H9 (cell line): ENCODE results near the gene MUC7. TPM values are rescaled to one million over a fixed set of nuclear protein-coding genes. Genes with fewer than 3 reads are reported as not detected.

Source experiments
- DNase-seq: peaks from one replicate; pipeline ENCODE4 v3.0.0-alpha.2; 2017
- H2AFZ ChIP-seq: one replicate; pipeline ENCODE4 v1.6.1; 2013; ENCODE audit warnings: mild to moderate bottlenecking, low read length, control low read depth, moderate library complexity
- H2AK5ac ChIP-seq: 2 replicates; pipeline ENCODE4 v1.6.1; 2013; ENCODE audit warnings: low read length, control low read depth, mixed read lengths; ENCODE audit not compliant: insufficient read length
- H2BK120ac ChIP-seq: one replicate; pipeline ENCODE4 v1.6.1; 2013; ENCODE audit warnings: low read depth, mild to moderate bottlenecking, low read length, control low read depth, inconsistent platforms; ENCODE audit not compliant: poor library complexity, severe bottlenecking
- H2BK12ac ChIP-seq: 2 replicates; pipeline ENCODE4 v1.6.1; 2013; ENCODE audit warnings: low read length, control low read depth, mixed read lengths, low read depth; ENCODE audit not compliant: insufficient read length
- H2BK15ac ChIP-seq: 2 replicates; pipeline ENCODE4 v1.6.1; 2013; ENCODE audit warnings: low read depth, low read length, control low read depth
- H2BK20ac ChIP-seq: one replicate; pipeline ENCODE4 v1.6.1; 2013; ENCODE audit warnings: low read depth, mild to moderate bottlenecking, low read length, control low read depth, inconsistent platforms; ENCODE audit not compliant: poor library complexity, severe bottlenecking
- H2BK5ac ChIP-seq: 2 replicates; pipeline ENCODE4 v1.6.1; 2013; ENCODE audit warnings: low read length, control low read depth, mixed read lengths; ENCODE audit not compliant: insufficient read length
- H3K14ac ChIP-seq: 2 replicates; pipeline ENCODE4 v1.6.1; 2013; ENCODE audit warnings: low read length, control low read depth; ENCODE audit not compliant: insufficient read depth
- H3K18ac ChIP-seq: 2 replicates; pipeline ENCODE4 v1.6.1; 2013; ENCODE audit warnings: low read depth, mild to moderate bottlenecking, mixed read lengths, low read length, control low read depth; ENCODE audit not compliant: insufficient read length
- H3K23ac ChIP-seq: 2 replicates; pipeline ENCODE4 v1.6.1; 2013; ENCODE audit warnings: low read length, control low read depth, mixed read lengths, low read depth; ENCODE audit not compliant: insufficient read length
- H3K23me2 ChIP-seq: 2 replicates; pipeline ENCODE4 v1.6.1; 2013; ENCODE audit warnings: low read depth, mild to moderate bottlenecking, mixed read lengths, low read length, control low read depth; ENCODE audit not compliant: insufficient read length, poor library complexity, severe bottlenecking
- H3K27ac ChIP-seq: 2 replicates; pipeline ENCODE4 v1.5.1; 2013; ENCODE audit warnings: low read length, control low read depth, mixed read lengths, low read depth; ENCODE audit not compliant: insufficient read length
- H3K27me3 ChIP-seq: 2 replicates; pipeline ENCODE4 v1.6.1; 2013; ENCODE audit warnings: low read length, control low read depth, inconsistent platforms; ENCODE audit not compliant: insufficient read depth
- H3K4ac ChIP-seq: 2 replicates; pipeline ENCODE4 v1.6.1; 2013; ENCODE audit warnings: low read depth, mild to moderate bottlenecking, control low read depth, inconsistent platforms, low read length, moderate library complexity
- H3K4me1 ChIP-seq: 2 replicates; pipeline ENCODE4 v1.6.1; 2013; ENCODE audit warnings: low read length, control low read depth, inconsistent platforms; ENCODE audit not compliant: insufficient read depth
- H3K4me2 ChIP-seq: 2 replicates; pipeline ENCODE4 v1.6.1; 2013; ENCODE audit warnings: low read length, control low read depth, mixed read lengths; ENCODE audit not compliant: insufficient read length, insufficient read depth
- H3K56ac ChIP-seq: 2 replicates; pipeline ENCODE4 v1.6.1; 2013; ENCODE audit warnings: low read depth, mild to moderate bottlenecking, mixed read lengths, low read length, control low read depth; ENCODE audit not compliant: insufficient read length
- H3K79me1 ChIP-seq: 2 replicates; pipeline ENCODE4 v1.6.1; 2013; ENCODE audit warnings: low read depth, mild to moderate bottlenecking, moderate library complexity, low read length, control low read depth, inconsistent platforms; ENCODE audit not compliant: insufficient read depth, poor library complexity, severe bottlenecking
- H3K79me2 ChIP-seq: 2 replicates; pipeline ENCODE4 v1.6.1; 2013; ENCODE audit warnings: low read length, control low read depth, inconsistent platforms; ENCODE audit not compliant: insufficient read depth
- H3K9ac ChIP-seq: 2 replicates; pipeline ENCODE4 v1.6.1; 2013; ENCODE audit warnings: low read length, control low read depth, mixed read lengths; ENCODE audit not compliant: insufficient read length; ENCODE audit errors: extremely low read depth
- H3K9me3 ChIP-seq: one replicate; pipeline ENCODE4 v1.6.1; 2013; ENCODE audit warnings: low read depth, low read length, inconsistent platforms; ENCODE audit not compliant: control insufficient read depth
- H3T11ph ChIP-seq: one replicate; pipeline ENCODE4 v1.6.1; 2013; ENCODE audit warnings: mild to moderate bottlenecking, low read length, control low read depth, inconsistent platforms
- H4K20me1 ChIP-seq: one replicate; pipeline ENCODE4 v1.6.1; 2013; ENCODE audit not compliant: control insufficient read depth, insufficient read length, insufficient read depth
- H4K5ac ChIP-seq: 2 replicates; pipeline ENCODE4 v1.6.1; 2013; ENCODE audit warnings: low read depth, mild to moderate bottlenecking, mixed read lengths, low read length, control low read depth; ENCODE audit not compliant: insufficient read length
- H4K8ac ChIP-seq: replicated peaks from 2 replicates; pipeline ENCODE4 v1.6.1; 2013; ENCODE audit warnings: low read length, control low read depth, mixed read lengths, low read depth; ENCODE audit not compliant: insufficient read length
- H4K91ac ChIP-seq: 2 replicates; pipeline ENCODE4 v1.6.1; 2013; ENCODE audit warnings: low read depth, mild to moderate bottlenecking, moderate library complexity, mixed read lengths, low read length, control low read depth; ENCODE audit not compliant: insufficient read length
- H3K27ac Mint-ChIP-seq, 3 experiments: 2 replicates in 2 of 3; 3 replicates in 1 of 3; pipeline ENCODE4 v1.8.0; 2020 to 2021; ENCODE audit warnings: mixed read lengths in 3 of 3, mild to moderate bottlenecking in 1 of 3, moderate library complexity in 1 of 3
- H3K27me3 Mint-ChIP-seq: 2 replicates; pipeline ENCODE4 v1.8.0; 2021; ENCODE audit warnings: low read depth, mild to moderate bottlenecking, moderate library complexity, mixed read lengths
- H3K36me3 Mint-ChIP-seq, 3 experiments: 2 replicates in 2 of 3; 3 replicates in 1 of 3; pipeline ENCODE4 v1.8.0; 2020 to 2021; ENCODE audit warnings: low read depth in 3 of 3, mixed read lengths in 3 of 3; ENCODE audit not compliant: insufficient read depth in 1 of 3
- H3K4me1 Mint-ChIP-seq, 2 experiments: 2 replicates each; pipeline ENCODE4 v1.8.0; 2020; ENCODE audit warnings: mixed read lengths in 2 of 2
- H3K4me3 Mint-ChIP-seq, 2 experiments: 2 replicates in 1 of 2; 3 replicates in 1 of 2; pipeline ENCODE4 v1.8.0; 2020 to 2021; ENCODE audit warnings: mild to moderate bottlenecking in 2 of 2, mixed read lengths in 2 of 2, moderate library complexity in 1 of 2
- H3K9me3 Mint-ChIP-seq, 2 experiments: 2 replicates in 1 of 2; 3 replicates in 1 of 2; pipeline ENCODE4 v1.8.0; 2020; ENCODE audit warnings: mild to moderate bottlenecking in 2 of 2, mixed read lengths in 2 of 2, moderate library complexity in 1 of 2
- CTCF ChIP-seq: fragments of 200-600 bp; sonication (generic); conservative IDR thresholded peaks from 3 replicates; pipeline ENCODE4 v1.8.0; 2021; ENCODE audit warnings: antibody characterized with exemption, mild to moderate bottlenecking
- WGBS: extraction: QIAGEN DNeasy Blood & Tissue Kit; methylation state at CpG from one replicate; pipeline ENCODE4 v1.1.7; 2013; ENCODE audit warnings: missing lambda C conversion rate, low lambda C conversion rate, mixed read lengths; ENCODE audit not compliant: insufficient read length; ENCODE audit errors: extremely low coverage; 5-methylcytosine and 5-hydroxymethylcytosine counted together
- total RNA-seq: library from RNA; stranded (reverse); gene quantifications from 2 replicates; pipeline ENCODE4 v1.2.1, GENCODE V29; 2021

Gene MUC7
- total RNA-seq, 1 experiment from 2014 or later, result not detected

- Histone ChIP-seq H3K79me2 (no peaks in the 10 kb centered on the region), H4K20me1 (no peaks in the 10 kb centered on the region), H2BK20ac (no peak within 1 kb of the TSS), H3K23ac (no peak within 1 kb of the TSS), H3K79me1 (no peaks in the 10 kb centered on the region), H3K23me2 (no peaks in the 10 kb centered on the region), H4K5ac (no peak within 1 kb of the TSS), H2BK120ac (no peak within 1 kb of the TSS), H3K56ac (no peak within 1 kb of the TSS), H3K4ac (no peak within 1 kb of the TSS), H3K18ac (no peak within 1 kb of the TSS), H3K27me3 (no peaks in the 10 kb centered on the region), H2AK5ac (no peak within 1 kb of the TSS), H2AFZ (no peak within 1 kb of the TSS), H3K4me1 (no peaks in the 10 kb centered on the region), H3K9ac (no peak within 1 kb of the TSS), H3K9me3 (no peaks in the 10 kb centered on the region), H3K27ac (no peak within 1 kb of the TSS), H4K91ac (no peak within 1 kb of the TSS), H2BK5ac (no peak within 1 kb of the TSS), H2BK15ac (no peak within 1 kb of the TSS), H2BK12ac (no peak within 1 kb of the TSS), H3K14ac (no peak within 1 kb of the TSS), H4K8ac (no peak within 1 kb of the TSS), H3K4me2 (no peak within 1 kb of the TSS), H3T11ph (no peak within 1 kb of the TSS)
- H3K4me3 Mint-ChIP-seq, result no peak within 1 kb of the TSS
- H3K27me3 Mint-ChIP-seq, result no peaks in the 10 kb centered on the region; the same call in none of the 2 replicates
- no CpG with 5 or more reads among the region's 2 CpGs for WGBS
- H3K4me1 Mint-ChIP-seq, result no peaks in the 10 kb centered on the region
- no peaks in the 10 kb centered on the region for H3K9me3 Mint-ChIP-seq
- no peaks in the 10 kb centered on the region for H3K36me3 Mint-ChIP-seq
- DNase-seq, result no peak
- no peak for TF ChIP-seq CTCF
- H3K27ac Mint-ChIP-seq, result no peak within 1 kb of the TSS
These were observed 46.3 kb downstream of the MUC7 start, which contains the start of gene AMTN for GRCh38 chr4:70518269-70518668. Gene AMTN, plus strand, starts transcription at chr4:70518569. Its CDS starts 209 bp downstream, at chr4:70518778.
